Activated T-cell treated with anti-CD3 and anti-CD28 coated beads, Interleukin-2, amount 50 U/mL, for 48 hours (primary cell): ENCODE measurements around the gene NAMPT.
"Not testable (repeated sequence)": the region's sequence is repeated elsewhere in the genome, so short reads cannot be mapped to it uniquely, and the experiment has no call there.

Experiments used
- DNase-seq, 2 experiments: peaks; one replicate each; pipeline ENCODE4 v3.0.0-alpha.2; 2020

NAMPT gene

GRCh38 chr7:106224797-106225196 is 60.0 kb downstream of the NAMPT start:
- DNase-seq = no peak

GRCh38 chr7:106223156-106223555 is 61.6 kb downstream of the NAMPT start:
- no peak for DNase-seq

GRCh38 chr7:106222545-106222944 is 62.2 kb downstream of the NAMPT start:
- DNase-seq = no peak

GRCh38 chr7:106220307-106220706 is 64.5 kb downstream of the NAMPT start:
- no peak for DNase-seq

GRCh38 chr7:106219170-106219569 is 65.6 kb downstream of the NAMPT start:
- DNase-seq = no peak

- DNase-seq = no peak
These were observed 66.2 kb downstream of the NAMPT start for GRCh38 chr7:106218546-106218945.

- DNase-seq = no peak
These were observed 67.8 kb downstream of the NAMPT start for GRCh38 chr7:106216923-106217542.

GRCh38 chr7:106216517-106216922 is 68.3 kb downstream of the NAMPT start:
- no peak for DNase-seq

- no peak for DNase-seq
These were observed 68.8 kb downstream of the NAMPT start for GRCh38 chr7:106215868-106216516.

- not testable (repeated sequence) for DNase-seq
These were observed 75.8 kb downstream of the NAMPT start for GRCh38 chr7:106208944-106209343.

- DNase-seq = no peak
These were observed 77.8 kb downstream of the NAMPT start for GRCh38 chr7:106206826-106207541.

GRCh38 chr7:106205621-106206222 is 79.1 kb downstream of the NAMPT start:
- DNase-seq = no peak

- DNase-seq = no peak
These were observed 81.3 kb downstream of the NAMPT start for GRCh38 chr7:106203473-106203872.

GRCh38 chr7:106201164-106201563 is 83.6 kb downstream of the NAMPT start:
- no peak for DNase-seq

- no peak for DNase-seq
These were observed 84.9 kb downstream of the NAMPT start for GRCh38 chr7:106199813-106200364.

- DNase-seq = no peak
These were observed 85.8 kb downstream of the NAMPT start for GRCh38 chr7:106199024-106199423.
